NCI-H2196 (cell line): Measurements from ENCODE around the gene SPECC1L.

Experiments
- DNase-seq: peaks from one replicate; lab custom pipeline; 2025; ENCODE audit not compliant: unreplicated experiment; lab: John Stamatoyannopoulos, UW

Gene SPECC1L

DNA sequence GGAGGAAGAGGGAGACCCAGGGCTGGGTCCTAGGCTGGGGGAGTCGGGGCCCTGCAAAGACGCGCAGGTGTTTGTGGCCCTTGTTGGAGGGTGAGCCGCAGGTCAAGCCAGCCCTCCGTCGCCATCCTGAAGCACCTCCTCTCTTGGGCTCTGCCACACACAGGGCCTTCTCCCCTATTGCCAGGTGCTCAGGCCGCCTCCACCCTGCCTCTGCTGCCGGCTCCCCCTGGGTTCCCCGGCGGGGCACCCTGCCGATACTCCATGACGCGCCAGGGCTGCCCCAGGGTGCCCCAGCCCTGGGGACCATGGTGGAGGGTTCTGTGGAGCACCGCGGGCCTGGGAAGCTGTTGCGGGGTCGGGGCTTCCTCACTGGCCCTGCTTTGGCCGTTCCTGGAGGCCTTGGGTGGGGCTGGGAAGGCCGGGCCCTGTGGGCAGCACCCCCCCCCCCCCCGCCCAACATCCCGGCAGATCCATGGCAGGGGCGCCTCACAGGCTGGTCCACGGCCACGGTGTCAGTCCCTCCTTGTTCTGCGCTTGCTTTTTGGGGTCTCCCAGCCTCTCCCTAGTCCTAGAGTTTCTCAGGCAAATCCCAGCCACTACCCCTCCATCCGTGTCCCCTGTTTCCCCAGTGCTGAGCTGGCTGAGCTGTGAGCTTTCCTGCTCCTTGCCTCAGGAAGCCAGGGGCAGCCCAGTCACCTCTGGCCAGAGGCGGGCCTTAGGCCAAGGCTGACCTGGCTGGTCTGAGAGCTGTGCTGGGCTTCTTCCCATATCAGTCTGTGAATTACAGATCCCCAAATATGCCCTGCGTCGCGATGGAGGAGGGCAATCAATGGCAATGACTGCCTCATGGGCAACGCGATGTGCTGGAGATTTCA, 154.5 kb downstream of the SPECC1L start:
- no peak for DNase-seq

DNA sequence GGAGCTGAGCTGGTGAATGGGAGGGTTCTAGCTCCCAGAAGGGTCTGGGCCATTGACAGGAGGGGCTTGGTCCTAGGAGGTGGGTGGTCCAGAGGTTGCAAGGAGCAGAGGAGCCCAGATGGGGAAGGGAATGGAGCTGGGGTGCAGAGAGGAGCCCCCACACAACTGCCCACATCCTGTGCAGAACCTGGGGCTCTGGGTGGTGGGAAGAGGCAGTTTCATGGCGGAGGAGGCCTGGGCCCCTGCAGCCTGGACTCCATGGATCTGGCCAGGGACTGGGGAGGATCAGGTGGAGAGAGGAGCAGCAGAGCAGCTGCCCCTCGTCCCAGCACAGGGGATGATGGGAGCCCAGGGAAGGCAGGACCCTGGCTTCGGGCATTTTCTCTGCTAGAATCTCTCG, 155.8 kb downstream of the SPECC1L start:
- no peak for DNase-seq

DNA sequence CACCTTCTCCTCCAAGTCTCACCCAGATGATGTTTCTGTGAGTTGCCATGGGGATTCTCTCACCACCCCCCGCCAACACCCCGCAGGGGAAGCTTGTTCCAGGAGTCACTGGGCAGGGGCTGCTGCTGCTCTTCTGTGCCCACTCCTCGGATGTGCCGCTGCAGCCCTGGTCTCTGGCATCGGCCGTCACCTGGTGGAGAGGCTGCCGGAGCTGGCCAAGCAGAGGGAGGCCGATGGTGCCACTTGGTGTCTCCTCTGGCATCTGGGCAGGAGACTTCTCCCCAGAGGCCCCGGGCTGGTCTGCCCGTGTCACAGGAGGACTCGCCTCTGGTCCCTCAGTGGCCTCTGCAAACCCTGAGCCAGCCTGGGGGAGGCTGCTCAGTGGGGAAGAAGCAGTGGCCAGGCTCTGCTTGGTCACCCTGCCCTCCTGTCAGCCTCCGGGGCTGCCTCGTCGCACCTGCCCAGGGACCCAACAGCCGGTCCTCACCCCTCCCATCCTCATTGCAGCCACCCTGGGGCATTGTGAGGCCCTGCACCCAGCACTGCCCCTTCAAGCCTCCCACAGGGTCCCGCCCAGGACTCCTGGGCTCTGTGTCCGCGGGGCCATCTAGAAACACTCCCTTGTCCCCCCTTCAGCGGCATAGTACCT, 156.3 kb downstream of the SPECC1L start:
- DNase-seq = no peak

DNA sequence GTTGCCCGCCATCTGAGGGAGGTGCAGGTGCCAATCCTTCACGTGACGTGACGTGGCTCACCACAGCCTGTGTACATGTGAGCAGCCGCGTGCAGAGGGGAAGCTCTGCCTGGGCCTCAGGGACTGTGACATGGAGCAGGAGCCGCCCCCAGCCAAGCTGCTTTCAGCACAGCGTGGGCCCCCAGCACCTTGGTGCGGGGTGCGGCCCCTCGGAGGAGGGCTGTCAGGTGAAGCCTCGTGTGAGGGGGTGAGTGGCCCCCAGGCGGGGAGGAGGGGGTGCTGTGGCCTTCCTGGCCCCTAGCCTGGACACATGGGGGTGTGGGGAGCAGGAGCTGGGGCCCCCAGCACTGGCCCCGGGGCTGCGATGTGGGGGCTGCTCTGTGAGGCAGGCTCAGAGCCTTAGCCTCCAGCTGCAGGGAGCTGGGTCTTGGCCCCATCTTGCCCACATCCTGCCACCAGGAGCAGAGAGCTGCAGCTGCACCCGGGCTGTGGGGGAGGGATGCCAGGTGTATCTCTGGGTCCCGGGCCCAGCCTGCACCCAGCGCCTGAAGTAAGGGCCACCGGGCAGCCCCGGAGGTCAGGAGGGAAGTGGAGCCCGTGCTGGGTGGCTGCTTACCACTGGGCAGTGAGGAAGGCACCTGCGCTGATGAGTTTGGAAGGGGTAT, 157.0 kb downstream of the SPECC1L start, which contains the start of gene ADORA2A:
Gene ADORA2A, plus strand, starts transcription at position 100 of the 665 bp plus-strand sequence. CDS start 5,806 bp downstream, outside the sequence.
- DNase-seq = peak; percentile 7

DNA sequence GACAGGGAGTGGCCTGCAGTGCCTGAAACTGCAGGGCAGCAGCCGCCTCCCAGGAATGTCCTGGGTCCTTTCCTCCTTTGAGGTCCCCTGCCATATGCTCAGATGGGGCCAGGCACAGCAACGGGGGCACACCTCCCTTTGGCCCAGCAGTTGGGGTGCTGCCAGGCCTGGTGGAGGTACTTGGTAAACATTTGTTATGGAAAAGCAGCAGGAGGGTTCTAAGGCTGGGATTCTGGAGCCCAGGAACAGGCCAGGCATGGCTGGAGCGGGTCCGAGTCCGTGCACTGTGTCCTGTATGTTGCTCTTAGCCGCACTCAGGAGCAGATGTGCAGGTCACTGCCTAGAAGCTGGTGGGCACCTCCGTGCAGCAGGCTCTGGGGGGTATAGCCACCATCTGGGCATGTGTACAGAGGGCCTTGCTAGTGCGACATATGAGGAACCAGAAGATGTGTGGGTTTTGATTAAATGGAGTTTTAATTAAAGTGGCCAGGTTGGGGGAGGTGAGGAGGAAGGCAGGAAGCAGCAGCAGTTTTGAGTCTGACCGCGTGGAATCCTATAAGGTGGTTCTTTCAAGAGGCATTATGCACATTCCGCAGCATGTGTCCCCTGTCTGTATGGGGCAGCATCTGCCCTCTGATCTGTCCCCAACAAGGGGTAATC, 158.2 kb downstream of the SPECC1L start:
- no peak for DNase-seq

DNA sequence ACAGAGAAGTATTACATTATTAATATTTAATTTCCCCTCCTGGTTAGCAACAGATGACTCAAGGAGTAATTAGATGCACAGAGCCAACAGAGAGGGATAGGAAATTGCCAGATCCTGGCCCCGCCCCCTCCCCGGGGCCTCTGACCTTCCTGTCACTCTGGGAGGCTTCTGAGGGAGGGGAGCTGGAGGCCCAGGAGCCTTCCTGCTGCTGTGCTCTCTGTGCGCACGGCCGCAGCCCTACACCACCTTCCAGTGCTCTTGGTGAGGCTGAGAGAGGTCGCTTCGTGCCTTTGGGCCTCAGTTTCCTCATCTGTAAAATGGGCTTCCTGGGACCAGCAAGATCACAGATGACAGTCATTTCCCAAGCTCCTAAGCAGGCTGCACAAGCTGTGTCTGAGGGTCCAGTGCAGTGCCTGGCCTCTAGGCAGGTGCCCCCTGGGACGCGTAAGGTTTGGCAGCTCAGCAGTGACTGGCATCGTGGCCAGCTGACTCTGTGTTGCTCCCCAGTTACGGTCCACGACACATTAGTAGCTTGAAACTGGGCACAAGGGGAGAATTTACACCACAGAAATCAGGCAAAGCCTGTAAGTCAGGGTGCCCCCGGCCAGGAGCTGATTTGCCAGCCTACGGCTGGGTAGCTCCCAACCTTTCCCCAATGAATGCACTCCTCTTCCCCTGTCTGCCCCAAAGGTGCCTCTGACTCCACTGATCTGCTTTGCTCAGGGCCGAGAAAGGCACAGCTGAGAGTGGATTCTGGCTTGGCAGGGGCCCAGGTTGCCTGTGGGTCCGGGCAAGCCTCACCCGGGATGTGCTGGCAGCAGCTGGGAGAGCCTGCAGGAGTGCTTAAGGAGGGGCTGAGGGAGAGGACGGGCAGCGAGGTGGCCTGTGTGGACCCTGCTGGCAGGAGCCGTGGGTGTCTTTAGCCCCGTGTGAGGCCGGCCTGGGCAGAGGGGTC, 159.1 kb downstream of the SPECC1L start:
- peak; percentile 8 for DNase-seq

DNA sequence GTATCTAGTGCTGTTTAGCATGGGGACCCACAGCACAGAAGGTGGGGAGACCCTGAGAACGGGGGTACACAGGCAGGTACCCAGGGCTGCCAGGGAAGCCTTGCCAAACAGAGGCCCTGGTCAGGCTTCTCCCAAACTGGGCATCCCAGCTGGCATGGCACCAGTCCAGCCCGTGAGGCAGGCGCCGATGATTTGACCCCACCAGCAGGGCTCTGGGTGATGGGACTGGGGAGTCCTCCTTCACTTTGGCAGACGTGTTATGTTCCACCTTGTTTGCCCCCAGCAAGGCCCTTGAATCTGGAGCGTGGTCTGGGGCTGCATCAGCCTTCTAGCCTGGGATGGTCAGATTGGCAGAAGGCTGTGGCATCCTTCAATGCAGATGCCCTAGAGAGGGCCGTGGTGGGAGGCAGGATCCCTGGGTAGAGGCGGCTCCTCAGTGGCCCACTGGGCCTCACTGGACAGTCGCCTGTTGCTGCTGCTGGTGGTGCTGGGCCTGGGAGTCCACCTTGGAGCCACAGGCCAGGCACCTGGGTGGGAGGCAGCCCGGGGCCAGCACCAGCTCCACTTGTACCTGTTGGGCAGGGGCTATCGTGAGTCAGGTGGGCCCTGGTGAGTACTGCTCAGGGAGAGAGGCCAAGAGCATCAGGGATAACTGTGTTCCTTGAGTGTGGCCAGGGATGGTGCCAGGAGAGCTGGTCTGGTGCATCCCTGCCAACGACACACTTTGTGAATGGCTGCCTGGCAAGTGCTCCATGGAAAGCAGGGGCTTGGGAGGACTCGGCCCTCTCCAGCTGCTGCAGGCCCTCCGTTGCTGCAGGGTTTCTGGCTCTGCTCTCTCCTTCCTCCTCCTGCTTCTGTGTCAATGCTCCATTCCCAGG, 160.0 kb downstream of the SPECC1L start:
- DNase-seq = no peak

DNA sequence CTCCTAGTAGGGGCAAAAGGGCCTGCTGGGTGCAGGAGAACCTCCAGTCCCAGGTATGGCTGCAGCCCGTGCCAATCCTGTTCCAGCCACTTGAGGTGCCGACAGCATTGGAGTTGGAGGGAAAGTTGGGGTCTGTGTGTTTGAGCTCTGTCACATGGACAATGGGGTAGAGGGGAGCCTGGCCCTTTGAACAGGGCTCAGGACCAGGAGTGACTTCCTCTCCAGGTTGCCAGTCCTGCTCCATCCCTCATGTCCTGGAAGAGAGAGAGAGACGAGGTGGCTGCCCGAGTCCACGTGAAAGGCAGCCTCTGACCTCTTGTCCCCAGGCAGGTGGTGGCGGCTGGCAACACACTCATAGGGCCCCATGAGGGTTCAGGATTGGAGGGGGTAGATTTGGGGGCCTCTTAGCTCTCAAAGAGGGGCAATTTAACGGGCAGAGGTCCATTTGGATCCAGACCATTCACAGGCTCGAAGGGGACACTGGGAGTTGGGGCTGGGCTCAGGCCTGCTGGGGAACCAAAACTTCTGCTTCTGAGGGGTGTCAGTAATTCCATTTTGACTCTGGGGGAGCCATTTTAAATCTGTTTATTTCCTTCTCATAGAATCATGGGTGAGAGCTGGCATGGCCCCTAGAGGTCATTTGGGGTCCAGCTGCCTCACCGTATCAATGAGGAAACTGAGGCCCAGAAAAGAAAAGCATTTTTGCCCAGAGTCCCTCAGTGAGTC, 160.8 kb downstream of the SPECC1L start:
- DNase-seq = no peak

DNA sequence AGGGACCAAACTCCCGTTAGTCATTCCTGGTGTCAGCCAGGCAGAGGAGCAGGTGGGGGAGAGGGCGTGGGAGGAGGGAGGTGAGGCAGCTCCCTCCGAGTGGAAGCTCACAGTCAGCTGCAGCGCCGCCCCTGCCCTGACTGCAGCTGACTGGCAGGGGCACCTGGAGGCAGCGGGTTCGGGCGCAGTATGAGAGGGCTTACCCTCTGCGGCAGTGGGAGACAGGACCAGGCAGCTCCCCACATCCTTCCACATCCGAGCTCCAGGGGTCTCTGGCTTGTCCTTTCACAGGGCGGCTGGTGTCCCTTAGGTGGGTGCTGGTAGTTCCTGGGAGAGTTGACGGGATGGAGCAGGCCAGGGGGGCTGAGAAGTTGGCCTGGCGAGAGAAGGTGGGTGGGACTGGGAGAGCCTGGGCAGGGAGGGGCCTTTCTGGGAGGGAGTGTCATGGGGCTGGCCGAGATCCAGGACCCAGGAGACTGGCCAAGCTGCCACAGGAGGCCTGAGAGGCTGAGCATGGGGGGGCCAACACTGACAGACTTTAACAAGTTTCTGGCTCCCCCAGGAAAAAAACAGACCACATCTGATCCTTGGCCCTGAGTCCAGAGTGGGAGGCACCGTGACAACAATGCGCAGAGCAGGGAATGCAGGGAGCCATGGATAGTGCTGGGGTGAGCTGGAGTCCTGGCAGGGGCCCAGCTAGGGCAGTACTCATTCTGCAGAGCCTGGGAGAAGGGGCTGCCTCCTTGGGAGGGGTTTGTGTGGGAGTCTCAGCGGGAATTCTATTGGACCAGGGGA, 161.6 kb downstream of the SPECC1L start:
- DNase-seq = peak; percentile 36

DNA sequence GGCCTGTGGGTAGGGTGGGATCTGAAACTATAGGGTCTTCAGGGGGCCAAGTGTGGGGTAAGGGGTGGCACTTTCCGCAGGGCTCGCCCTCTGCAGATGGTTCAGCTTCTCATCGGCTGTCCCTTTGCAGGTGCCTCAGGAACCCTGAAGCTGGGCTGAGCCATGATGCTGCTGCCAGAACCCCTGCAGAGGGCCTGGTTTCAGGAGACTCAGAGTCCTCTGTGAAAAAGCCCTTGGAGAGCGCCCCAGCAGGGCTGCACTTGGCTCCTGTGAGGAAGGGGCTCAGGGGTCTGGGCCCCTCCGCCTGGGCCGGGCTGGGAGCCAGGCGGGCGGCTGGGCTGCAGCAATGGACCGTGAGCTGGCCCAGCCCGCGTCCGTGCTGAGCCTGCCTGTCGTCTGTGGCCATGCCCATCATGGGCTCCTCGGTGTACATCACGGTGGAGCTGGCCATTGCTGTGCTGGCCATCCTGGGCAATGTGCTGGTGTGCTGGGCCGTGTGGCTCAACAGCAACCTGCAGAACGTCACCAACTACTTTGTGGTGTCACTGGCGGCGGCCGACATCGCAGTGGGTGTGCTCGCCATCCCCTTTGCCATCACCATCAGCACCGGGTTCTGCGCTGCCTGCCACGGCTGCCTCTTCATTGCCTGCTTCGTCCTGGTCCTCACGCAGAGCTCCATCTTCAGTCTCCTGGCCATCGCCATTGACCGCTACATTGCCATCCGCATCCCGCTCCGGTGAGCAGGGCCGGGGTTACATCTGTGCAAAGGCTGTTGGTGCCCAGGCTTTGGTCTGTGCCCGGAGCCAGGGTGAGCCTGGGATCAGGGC, 162.6 kb downstream of the SPECC1L start:
- DNase-seq = no peak

DNA sequence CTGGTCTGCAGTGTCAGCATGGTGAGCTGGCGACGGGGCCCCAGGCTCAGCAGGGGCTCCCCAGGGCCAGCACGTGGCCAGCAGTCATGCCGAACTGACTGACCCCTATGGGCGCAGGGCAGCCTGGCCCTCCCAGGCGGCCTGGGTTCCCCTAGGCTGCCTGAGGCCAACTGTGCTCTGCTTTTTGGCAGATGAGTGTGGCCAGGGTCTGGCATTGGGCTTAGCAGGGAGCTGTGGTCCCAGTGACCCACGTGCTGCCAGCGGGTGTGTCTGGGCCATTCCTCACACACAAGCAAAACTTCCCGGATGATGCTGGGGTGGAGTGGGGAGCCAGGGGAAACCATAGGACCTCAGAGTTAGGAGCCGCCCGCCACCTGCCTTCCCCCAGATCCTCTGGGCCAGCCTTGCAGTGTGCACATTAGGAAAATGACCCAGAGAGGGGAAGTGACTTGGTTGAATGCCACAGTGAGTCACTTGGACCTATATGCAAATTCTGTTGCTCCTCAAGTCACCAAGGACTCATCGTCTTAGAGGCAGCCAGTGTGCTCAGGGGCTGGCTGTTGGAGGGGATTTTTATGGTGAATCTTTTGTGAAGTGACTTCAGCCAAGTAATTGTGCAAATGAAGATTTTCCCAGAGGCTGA, 163.3 kb downstream of the SPECC1L start:
- DNase-seq = no peak

DNA sequence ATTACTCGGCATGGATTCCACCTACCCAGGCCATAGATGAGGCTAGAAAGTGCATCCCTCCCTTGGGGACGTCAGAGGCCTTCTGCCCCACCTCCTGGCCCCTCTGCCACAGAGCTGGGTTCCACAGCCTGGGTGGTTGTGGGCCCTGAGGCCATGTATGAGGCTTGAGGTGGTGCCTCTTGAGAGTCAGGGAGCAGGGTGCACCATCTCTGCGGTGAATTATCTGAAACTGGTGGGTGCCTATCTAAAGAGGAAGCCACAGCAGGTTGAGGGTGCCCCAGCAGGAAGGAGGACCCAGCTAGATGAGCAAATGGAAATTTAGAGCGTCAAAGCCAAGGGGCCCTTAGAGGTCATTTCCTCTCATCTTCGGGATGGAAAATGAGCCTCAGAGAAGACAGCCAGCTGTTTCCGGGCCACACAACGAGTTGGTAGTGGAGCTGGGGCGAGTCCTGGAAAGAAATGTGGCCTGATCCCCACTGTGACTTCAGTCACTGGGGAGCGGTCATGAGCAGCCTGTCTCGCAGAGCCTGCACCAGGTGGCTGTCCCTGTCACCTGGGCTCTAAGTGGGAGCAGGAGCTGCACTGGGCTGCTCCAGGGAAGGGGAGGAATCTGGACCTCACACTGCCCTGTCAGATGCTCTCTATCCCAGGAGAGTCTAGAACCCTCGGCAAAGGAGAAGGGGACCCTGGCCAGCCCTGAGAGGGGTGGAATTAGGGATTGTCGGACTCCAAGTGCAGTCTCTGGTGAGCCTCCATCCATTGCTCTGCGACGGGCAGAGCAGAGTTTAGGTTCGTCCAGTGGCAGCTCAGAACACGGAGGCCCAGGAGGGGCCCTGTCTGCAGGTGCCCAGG, 164.1 kb downstream of the SPECC1L start:
- no peak for DNase-seq

DNA sequence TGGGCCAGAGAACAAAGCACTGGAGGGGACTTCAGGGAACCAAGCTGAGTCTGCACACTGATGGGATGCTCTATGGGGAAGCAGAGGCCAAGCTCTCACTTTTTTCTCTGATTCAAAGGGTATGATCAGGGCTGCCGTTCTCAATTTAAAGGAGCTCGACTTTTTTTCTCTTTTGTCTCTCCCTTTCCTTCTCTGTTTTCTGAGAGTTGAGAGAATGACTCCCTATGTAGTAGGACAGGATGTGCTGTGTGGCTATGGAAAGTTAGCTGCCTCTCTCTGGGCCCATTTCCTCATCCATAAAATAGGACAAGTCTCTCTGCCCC, 164.7 kb downstream of the SPECC1L start:
- DNase-seq = no peak

DNA sequence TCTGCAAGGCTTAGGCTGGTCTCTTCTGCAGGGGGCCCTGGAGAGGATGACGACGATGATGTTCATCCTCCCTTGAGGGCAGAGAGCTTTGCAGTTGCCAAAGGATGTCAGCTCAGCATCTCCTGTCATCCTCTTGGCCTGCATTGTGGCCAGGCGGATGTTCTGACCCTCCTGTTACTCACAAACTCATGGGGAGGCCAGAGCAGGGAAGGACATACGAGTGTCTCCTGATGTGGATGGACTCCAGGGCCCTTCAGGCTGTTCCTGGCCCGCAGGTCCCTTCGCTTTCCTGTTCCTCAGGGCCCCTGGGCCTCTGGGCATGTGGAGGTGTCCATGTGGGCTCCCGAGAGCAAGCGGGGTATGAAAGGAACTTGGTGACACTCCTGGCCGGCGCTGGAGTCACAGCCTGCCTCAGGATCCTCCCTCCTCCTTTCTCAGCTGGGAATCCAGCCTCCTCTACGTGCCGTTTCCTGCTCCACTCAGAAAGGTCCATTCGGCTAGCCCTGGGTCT, 165.3 kb downstream of the SPECC1L start:
- no peak for DNase-seq

DNA sequence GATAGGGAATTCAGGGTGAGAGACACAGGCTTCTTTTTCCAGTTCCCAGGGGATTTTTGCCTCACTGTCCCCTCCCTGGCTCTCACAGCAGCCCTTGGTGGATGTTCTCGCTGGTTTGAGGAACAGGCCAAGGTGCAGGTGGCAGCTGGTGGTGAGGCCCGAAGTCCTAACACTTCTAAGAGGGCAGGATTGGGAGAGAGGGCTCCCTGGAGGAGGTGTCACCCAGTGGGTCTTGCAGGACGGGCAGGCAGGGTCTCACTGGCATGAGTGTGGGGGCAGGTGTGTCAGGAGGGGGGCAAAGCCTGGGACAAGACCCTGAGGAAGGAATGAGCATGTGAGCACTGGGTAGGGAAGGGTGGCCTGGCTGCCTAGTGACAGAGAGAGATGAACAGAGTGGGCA, 165.9 kb downstream of the SPECC1L start:
- no peak for DNase-seq
